Skin of body (tissue), 2 donors: ENCODE data around the gene ZNF575. TPM values are rescaled to one million over a fixed set of nuclear protein-coding genes. Genes with fewer than 3 reads are reported as not detected.
"Not testable (repeated sequence)": the region's sequence is repeated elsewhere in the genome, so short reads cannot be mapped to it uniquely, and the experiment has no call there.

Experiments used
- DNase-seq: peaks from one replicate; lab custom pipeline; 2025; lab: John Stamatoyannopoulos, UW
- total RNA-seq: library from RNA; depleted of rRNA; stranded (reverse); fragments of >200 nt; gene quantifications from one replicate; pipeline ENCODE4 v1.2.3, GENCODE V29; 2014

Gene ZNF575
- total RNA-seq, 1 donor from 2014 or later, result 0.79 TPM

DNA sequence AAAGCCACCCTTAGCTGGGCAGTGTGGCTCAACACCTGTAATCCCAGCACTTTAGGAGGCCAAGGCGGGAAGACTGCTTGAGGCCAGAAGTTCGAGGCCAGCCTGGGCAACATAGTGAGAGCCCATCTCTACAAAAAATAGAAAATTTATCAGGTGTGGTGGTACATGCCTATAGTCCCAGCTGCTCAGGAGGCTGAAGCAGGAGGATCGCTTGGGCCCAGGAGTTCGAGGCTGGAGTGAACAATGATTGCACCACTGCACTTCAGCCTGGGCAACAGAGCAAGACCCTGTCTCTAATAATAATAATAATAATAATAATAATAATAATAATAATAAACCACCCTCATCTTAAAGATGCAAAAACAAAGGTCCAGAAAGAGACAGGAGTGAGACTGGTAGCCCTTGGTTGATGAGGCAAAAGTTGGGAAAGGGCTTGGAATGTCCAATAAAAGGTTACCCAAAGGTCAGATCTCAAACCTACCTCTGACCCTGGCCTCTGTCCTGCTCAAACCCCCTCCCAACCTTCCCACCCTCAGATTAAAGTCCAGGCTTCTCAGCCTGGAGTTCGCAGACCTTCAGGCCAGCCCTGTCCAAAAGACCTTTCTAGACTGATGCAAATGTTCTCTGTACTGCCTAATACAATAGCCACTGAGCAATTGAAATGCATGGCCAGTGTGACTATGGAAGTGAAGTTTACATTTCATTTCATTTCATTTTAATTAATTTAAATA is 9.1 kb downstream of the ZNF575 start:
- DNase-seq, result no peak

GRCh38 chr19:43544077-43544476 is 11.1 kb downstream of the ZNF575 start:
- no peak for DNase-seq

- no peak for DNase-seq
Observed at GRCh38 chr19:43545276-43545675, 12.3 kb downstream of the ZNF575 start.

- DNase-seq, result no peak
Observed at GRCh38 chr19:43545981-43546380, 13.0 kb downstream of the ZNF575 start.

- no peak for DNase-seq
Observed at GRCh38 chr19:43546581-43546980, 13.6 kb downstream of the ZNF575 start.

DNA sequence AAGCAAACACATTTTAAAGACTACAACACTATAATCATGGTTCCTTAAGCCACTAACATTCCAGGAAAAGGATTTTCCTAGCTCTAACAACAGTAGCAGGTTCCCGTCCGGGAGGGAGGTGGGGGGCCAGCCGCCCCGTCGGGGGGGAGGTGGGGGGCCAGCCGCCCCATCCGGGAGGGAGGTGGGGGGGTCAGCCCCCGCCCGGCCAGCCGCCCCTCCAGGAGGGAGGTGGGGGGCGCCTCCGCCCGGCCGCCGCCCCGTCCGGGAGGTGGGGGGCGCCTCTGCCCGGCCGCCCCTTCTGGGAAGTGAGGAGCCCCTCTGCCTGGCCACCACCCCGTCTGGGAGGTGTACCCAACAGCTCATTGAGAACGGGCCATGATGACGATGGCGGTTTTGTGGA is 14.9 kb downstream of the ZNF575 start:
- not testable (repeated sequence) for DNase-seq

DNA sequence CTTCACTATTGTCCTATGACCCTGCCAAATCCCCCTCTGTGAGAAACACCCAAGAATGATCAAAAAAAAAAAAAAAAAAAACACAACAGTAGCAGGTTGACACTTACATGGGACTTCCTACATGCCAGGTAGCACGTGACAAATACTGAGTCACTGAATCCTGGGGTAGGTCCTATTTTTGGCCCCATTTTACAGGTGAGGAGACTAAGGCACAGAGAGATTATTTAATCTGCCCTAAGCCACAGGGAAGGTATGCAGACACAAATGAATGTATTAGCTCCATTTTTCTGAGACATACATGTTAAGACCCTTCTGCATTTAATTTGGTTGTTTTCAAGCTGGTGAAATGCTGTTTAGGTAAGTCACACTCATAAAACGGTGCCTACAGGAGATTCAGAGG is 15.7 kb downstream of the ZNF575 start:
- no peak for DNase-seq

- DNase-seq, result no peak
Observed at GRCh38 chr19:43551399-43552197, 18.6 kb downstream of the ZNF575 start.

DNA sequence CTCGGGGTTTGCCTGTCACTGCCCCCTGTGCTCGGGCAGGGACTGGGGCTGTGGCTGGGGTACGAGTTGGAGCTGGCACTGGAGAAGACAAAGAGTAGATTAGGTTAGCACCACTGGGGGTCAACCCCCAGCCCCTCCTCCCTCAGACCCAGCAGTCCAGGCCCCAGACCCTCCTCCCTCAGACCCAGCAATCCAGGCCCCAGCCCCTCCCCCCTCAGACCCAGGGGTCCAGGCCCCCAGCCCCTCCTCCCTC is 19.1 kb downstream of the ZNF575 start:
- DNase-seq, result no peak

DNA sequence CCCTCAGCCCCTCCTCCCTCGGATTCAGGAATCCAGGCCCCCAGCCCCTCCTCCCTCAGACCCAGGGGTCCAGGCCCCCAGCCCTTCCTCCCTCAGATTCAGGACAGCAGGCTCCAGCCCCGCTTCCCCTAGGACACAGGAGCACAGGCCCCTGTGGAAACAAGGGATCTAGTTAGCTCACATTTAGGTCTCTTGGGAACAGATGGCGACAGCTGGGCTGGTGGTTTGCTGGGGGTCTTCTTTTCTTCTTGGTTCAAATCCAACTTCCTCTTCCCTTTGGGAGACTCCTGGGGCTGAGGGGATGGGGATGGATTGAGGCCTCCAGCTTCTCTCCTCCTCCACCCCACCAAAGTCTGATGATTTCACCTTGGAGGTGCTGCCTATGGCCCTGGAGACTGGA is 19.6 kb downstream of the ZNF575 start:
- no peak for DNase-seq

DNA sequence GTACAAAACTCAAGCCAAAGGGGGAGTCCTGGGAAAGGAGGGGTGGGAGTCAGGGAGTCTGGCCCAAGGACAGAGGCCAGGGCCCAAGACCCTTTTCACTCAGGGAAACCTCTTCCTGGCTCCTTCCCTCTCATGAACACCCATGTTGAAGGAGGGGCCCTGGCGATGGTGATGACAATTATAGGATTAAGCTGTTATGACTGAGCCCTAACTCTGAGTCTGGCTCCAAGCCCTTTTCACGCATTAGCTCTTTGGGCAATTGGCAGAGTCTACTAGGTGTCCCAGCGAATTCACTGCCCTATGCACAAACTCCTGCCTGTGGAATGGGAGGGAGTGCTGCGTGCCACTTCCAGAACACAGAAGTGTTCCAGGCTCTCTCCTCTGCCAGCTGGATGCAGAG is 20.7 kb downstream of the ZNF575 start:
- no peak for DNase-seq

- DNase-seq, result no peak
Observed at GRCh38 chr19:43554317-43554895, 21.4 kb downstream of the ZNF575 start.

GRCh38 chr19:43555185-43555770 is 22.3 kb downstream of the ZNF575 start:
- DNase-seq, result peak; percentile 20

DNA sequence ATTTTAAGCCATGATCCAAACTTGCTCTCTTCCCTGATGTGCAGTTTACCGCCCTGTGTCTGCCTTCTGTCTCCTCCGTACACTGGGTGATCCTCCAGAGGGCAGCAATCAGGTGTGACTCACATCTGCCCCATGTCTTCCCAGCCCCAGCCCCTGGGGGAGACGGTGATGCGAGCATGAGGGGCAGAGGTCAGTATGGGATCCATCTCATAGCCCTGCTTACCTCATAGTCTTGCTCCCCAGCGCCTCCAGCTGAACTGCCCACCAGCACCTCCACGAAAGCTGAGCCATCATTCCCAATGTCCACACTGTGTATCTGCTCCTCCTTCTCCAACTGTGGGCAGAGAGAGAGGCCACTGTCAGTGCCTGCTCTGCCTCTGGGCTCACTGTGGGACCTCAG is 27.7 kb downstream of the ZNF575 start:
- no peak for DNase-seq

GRCh38 chr19:43561139-43561970 is 28.4 kb downstream of the ZNF575 start:
- DNase-seq, result no peak

DNA sequence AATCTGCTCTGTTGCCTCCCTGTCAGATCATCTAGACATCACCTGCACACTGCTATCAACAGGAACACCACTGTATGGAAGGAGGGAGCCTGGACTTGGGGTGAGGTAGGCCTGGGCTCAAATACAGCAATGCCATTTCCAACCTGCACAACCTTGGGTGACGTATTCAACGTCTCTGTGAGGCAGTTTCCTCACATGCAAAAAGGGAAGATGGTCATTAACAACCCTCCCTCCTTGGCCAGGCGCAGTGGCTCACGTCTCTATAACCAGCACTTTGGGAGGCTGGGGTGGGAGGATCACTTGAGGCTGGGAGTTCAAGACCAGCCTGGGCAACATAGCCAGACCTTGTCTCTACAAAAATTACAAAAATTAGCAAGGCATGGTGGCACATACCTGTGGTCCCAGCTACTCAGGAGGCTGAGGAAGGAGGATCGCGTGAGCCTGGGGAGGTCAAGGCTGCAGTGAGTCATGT is 29.3 kb downstream of the ZNF575 start:
- DNase-seq, result no peak

GRCh38 chr19:43562698-43563241 is 29.8 kb downstream of the ZNF575 start:
- no peak for DNase-seq

- no peak for DNase-seq
Observed at GRCh38 chr19:43563816-43564457, 30.9 kb downstream of the ZNF575 start.

DNA sequence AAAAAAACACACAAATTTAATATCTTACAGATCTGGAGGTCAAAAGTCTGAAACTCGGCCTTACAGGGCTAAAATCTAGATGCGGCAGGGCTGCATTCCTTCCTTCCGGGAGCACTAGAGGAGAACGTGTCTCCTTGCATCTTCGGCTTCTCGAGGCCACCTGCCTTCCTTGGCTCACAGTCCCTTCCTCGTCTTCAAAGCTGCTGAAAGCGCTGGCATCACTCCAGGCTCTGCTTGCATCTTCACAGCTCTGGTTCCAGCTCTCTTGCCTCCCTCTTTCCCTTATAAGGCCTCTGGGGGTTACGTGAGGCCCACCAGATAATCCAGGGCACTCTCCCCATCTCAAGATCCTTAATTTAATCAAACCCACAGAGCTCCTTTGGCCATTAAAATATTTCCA is 31.8 kb downstream of the ZNF575 start:
- DNase-seq, result no peak

GRCh38 chr19:43569657-43570056 is 36.7 kb downstream of the ZNF575 start:
- no peak for DNase-seq
